Right renal cortex interstitium (tissue), 3 donors: Measurements from ENCODE around the gene SPATA2. TPM values are rescaled to one million over a fixed set of nuclear protein-coding genes. Genes with fewer than 3 reads are reported as not detected.
"Not testable (repeated sequence)": the region's sequence is repeated elsewhere in the genome, so short reads cannot be mapped to it uniquely, and the experiment has no call there.

Experiments
- DNase-seq, 3 donors: peaks; one replicate each; pipeline ENCODE4 v3.0.0-alpha.2; 2013; ENCODE audit warnings: low read depth in 3 of 3, low spot score in 2 of 3
- polyA plus RNA-seq, 3 donors: library from polyadenylated mRNA; unstranded; fragments of 120-200 nt; gene quantifications; one replicate each; pipeline ENCODE4 v1.2.1, GENCODE V29; 2013; ENCODE audit not compliant: insufficient read length in 3 of 3

SPATA2 gene
- polyA plus RNA-seq: 10 to 100 TPM in 1 of 3 donors, 1 to 10 TPM in 2; 8.8 to 10.3 (median 9.7) TPM

- peak; percentile 89 to 91 (median 90) for DNase-seq
These were observed at the start of gene SPATA2 for GRCh38 chr20:49915380-49916145. TSS of gene SPATA2 (minus strand) at chr20:49915529. CDS start at chr20:49908490, 7,039 bp downstream.

GRCh38 chr20:49961413-49961812, 46.1 kb upstream of the SPATA2 start:
- DNase-seq: no peak

- DNase-seq: not testable (repeated sequence)
These were observed 42.0 kb upstream of the SPATA2 start for GRCh38 chr20:49957089-49957938.

GRCh38 chr20:49956689-49957088, 41.4 kb upstream of the SPATA2 start:
- DNase-seq: no peak

- not testable (repeated sequence) for DNase-seq
These were observed 40.6 kb upstream of the SPATA2 start for GRCh38 chr20:49955830-49956396.

- DNase-seq: no peak
These were observed 39.8 kb upstream of the SPATA2 start for GRCh38 chr20:49955167-49955566.

- no peak for DNase-seq
These were observed 35.8 kb upstream of the SPATA2 start for GRCh38 chr20:49951151-49951550.

- DNase-seq: no peak
These were observed 33.6 kb upstream of the SPATA2 start for GRCh38 chr20:49948809-49949507.

GRCh38 chr20:49948178-49948577, 32.8 kb upstream of the SPATA2 start:
- DNase-seq: no peak

- DNase-seq: no peak
These were observed 30.6 kb upstream of the SPATA2 start for GRCh38 chr20:49945701-49946477.

- DNase-seq: no peak
These were observed 30.0 kb upstream of the SPATA2 start for GRCh38 chr20:49945306-49945700.

- no peak for DNase-seq
These were observed 27.6 kb upstream of the SPATA2 start for GRCh38 chr20:49942942-49943341.

GRCh38 chr20:49942303-49942702, 27.0 kb upstream of the SPATA2 start:
- no peak for DNase-seq

- no peak for DNase-seq
These were observed 26.1 kb upstream of the SPATA2 start for GRCh38 chr20:49941456-49941855.

GRCh38 chr20:49938173-49939163, 23.1 kb upstream of the SPATA2 start:
- DNase-seq: no peak

GRCh38 chr20:49937027-49937929, 21.9 kb upstream of the SPATA2 start:
- no peak for DNase-seq

GRCh38 chr20:49936153-49937026, 21.1 kb upstream of the SPATA2 start, which contains the start of gene RNF114:
TSS of gene RNF114 (plus strand) at chr20:49936397. CDS start at chr20:49936413, 16 bp downstream.
- DNase-seq: peak in 2 of 3 donors; percentile 85 to 86
